ENCODE data around the gene NAP1L1.
A peak's percentile ranks its signal among the peaks of the same experiment; 100 is the strongest.

Gene NAP1L1

GRCh38 chr12:76074701-76075336 lies 9.7 kb downstream of the NAP1L1 start:
- peaks cover 54% of the 10 kb centered on the region for H3K36me3 Mint-ChIP-seq (ENCODE audit: low read depth)
- H3K9me3 Mint-ChIP-seq, result peaks cover 8% of the 10 kb centered on the region
- no peaks in the 10 kb centered on the region for H3K27me3 Mint-ChIP-seq (ENCODE audit: low read depth)
- H3K4me3 Mint-ChIP-seq, result no peak overlapping the region
- DNase-seq (ENCODE audit: low spot score), result no peak
- H3K27ac Mint-ChIP-seq, result peak overlapping the region; percentile 16
- H3K4me1 Mint-ChIP-seq (ENCODE audit: low read depth), result peaks cover 55% of the 10 kb centered on the region

- no peak overlapping the region for H3K4me3 Mint-ChIP-seq
- H3K36me3 Mint-ChIP-seq (ENCODE audit: low read depth), result peaks cover 50% of the 10 kb centered on the region
- no peak overlapping the region for H3K27ac Mint-ChIP-seq
- peaks cover 4% of the 10 kb centered on the region for H3K9me3 Mint-ChIP-seq
- H3K4me1 Mint-ChIP-seq (ENCODE audit: low read depth), result peaks cover 50% of the 10 kb centered on the region
- no peaks in the 10 kb centered on the region for H3K27me3 Mint-ChIP-seq (ENCODE audit: low read depth)
- DNase-seq (ENCODE audit: low spot score), result no peak
These were observed 10.9 kb downstream of the NAP1L1 start for GRCh38 chr12:76073561-76073960.

GRCh38 chr12:76072568-76072967 lies 11.9 kb downstream of the NAP1L1 start:
- peaks cover 54% of the 10 kb centered on the region for H3K36me3 Mint-ChIP-seq (ENCODE audit: low read depth)
- no peaks in the 10 kb centered on the region for H3K27me3 Mint-ChIP-seq (ENCODE audit: low read depth)
- peaks cover 51% of the 10 kb centered on the region for H3K4me1 Mint-ChIP-seq (ENCODE audit: low read depth)
- no peak for DNase-seq (ENCODE audit: low spot score)
- H3K27ac Mint-ChIP-seq, result no peak overlapping the region
- H3K9me3 Mint-ChIP-seq, result peaks cover 4% of the 10 kb centered on the region
- no peak overlapping the region for H3K4me3 Mint-ChIP-seq

- Mint-ChIP-seq H3K9me3 (peaks cover 22% of the 10 kb centered on the region), H3K27ac (no peak overlapping the region), H3K27me3 (ENCODE audit: low read depth) (no peaks in the 10 kb centered on the region), H3K36me3 (ENCODE audit: low read depth) (peaks cover 77% of the 10 kb centered on the region), H3K4me3 (no peak overlapping the region), H3K4me1 (ENCODE audit: low read depth) (peaks cover 28% of the 10 kb centered on the region)
- no peak for DNase-seq (ENCODE audit: low spot score)
These were observed 15.1 kb downstream of the NAP1L1 start for GRCh38 chr12:76069339-76069738.

- Mint-ChIP-seq H3K4me1 (ENCODE audit: low read depth) (peaks cover 20% of the 10 kb centered on the region), H3K27ac (no peak overlapping the region), H3K4me3 (no peak overlapping the region), H3K36me3 (ENCODE audit: low read depth) (peaks cover 87% of the 10 kb centered on the region), H3K27me3 (ENCODE audit: low read depth) (no peaks in the 10 kb centered on the region), H3K9me3 (peaks cover 30% of the 10 kb centered on the region)
- DNase-seq (ENCODE audit: low spot score), result no peak
These were observed 18.6 kb downstream of the NAP1L1 start for GRCh38 chr12:76065917-76066316.

- Mint-ChIP-seq H3K4me3 (no peak overlapping the region), H3K9me3 (peaks cover 30% of the 10 kb centered on the region), H3K36me3 (ENCODE audit: low read depth) (peaks cover 87% of the 10 kb centered on the region), H3K4me1 (ENCODE audit: low read depth) (peaks cover 25% of the 10 kb centered on the region), H3K27me3 (ENCODE audit: low read depth) (no peaks in the 10 kb centered on the region), H3K27ac (no peak overlapping the region)
- no peak for DNase-seq (ENCODE audit: low spot score)
These were observed 19.6 kb downstream of the NAP1L1 start for GRCh38 chr12:76064904-76065303.

GRCh38 chr12:76060111-76060510 lies 24.4 kb downstream of the NAP1L1 start:
- peaks cover 77% of the 10 kb centered on the region for H3K36me3 Mint-ChIP-seq (ENCODE audit: low read depth)
- H3K9me3 Mint-ChIP-seq, result peaks cover 16% of the 10 kb centered on the region
- no peaks in the 10 kb centered on the region for H3K27me3 Mint-ChIP-seq (ENCODE audit: low read depth)
- H3K4me1 Mint-ChIP-seq (ENCODE audit: low read depth), result peaks cover 20% of the 10 kb centered on the region
- peak overlapping the region; percentile 58 for H3K27ac Mint-ChIP-seq
- no peak overlapping the region for H3K4me3 Mint-ChIP-seq
- no peak for DNase-seq (ENCODE audit: low spot score)

- Mint-ChIP-seq H3K9me3 (no peaks in the 10 kb centered on the region), H3K36me3 (ENCODE audit: low read depth) (peaks cover 71% of the 10 kb centered on the region), H3K27ac (no peak overlapping the region), H3K4me1 (ENCODE audit: low read depth) (peaks cover 16% of the 10 kb centered on the region), H3K4me3 (no peak overlapping the region), H3K27me3 (ENCODE audit: low read depth) (no peaks in the 10 kb centered on the region)
- DNase-seq (ENCODE audit: low spot score), result no peak
These were observed 27.2 kb downstream of the NAP1L1 start for GRCh38 chr12:76057326-76057725.

- Mint-ChIP-seq H3K27ac (no peak overlapping the region), H3K36me3 (ENCODE audit: low read depth) (peaks cover 70% of the 10 kb centered on the region), H3K27me3 (ENCODE audit: low read depth) (no peaks in the 10 kb centered on the region)
These were observed 29.1 kb downstream of the NAP1L1 start for GRCh38 chr12:76055393-76055792.

GRCh38 chr12:76049575-76050251 lies 34.8 kb downstream of the NAP1L1 start:
- Mint-ChIP-seq H3K36me3 (ENCODE audit: low read depth) (peaks cover 56% of the 10 kb centered on the region), H3K27me3 (ENCODE audit: low read depth) (no peaks in the 10 kb centered on the region), H3K4me1 (ENCODE audit: low read depth) (no peaks in the 10 kb centered on the region), H3K9me3 (no peaks in the 10 kb centered on the region), H3K4me3 (no peak overlapping the region), H3K27ac (no peak overlapping the region)
- no peak for DNase-seq (ENCODE audit: low spot score)

More at GRCh38 chr12:76055393-76055792, 29.1 kb downstream of the NAP1L1 start:
- DNase-seq (ENCODE audit: low spot score), result no peak
- Mint-ChIP-seq H3K9me3 (no peaks in the 10 kb centered on the region), H3K4me3 (no peak overlapping the region), H3K4me1 (ENCODE audit: low read depth) (peaks cover 9% of the 10 kb centered on the region)

- H3K36me3 Mint-ChIP-seq (ENCODE audit: low read depth), result peaks cover 46% of the 10 kb centered on the region
- H3K4me3 Mint-ChIP-seq, result no peak overlapping the region
- H3K27me3 Mint-ChIP-seq (ENCODE audit: low read depth), result no peaks in the 10 kb centered on the region
- no peaks in the 10 kb centered on the region for H3K4me1 Mint-ChIP-seq (ENCODE audit: low read depth)
- no peak overlapping the region for H3K27ac Mint-ChIP-seq
- no peak for DNase-seq (ENCODE audit: low spot score)
- no peaks in the 10 kb centered on the region for H3K9me3 Mint-ChIP-seq
These were observed 36.7 kb downstream of the NAP1L1 start for GRCh38 chr12:76047742-76048141.

- H3K4me1 Mint-ChIP-seq (ENCODE audit: low read depth), result peaks cover 4% of the 10 kb centered on the region
- H3K27me3 Mint-ChIP-seq (ENCODE audit: low read depth), result no peaks in the 10 kb centered on the region
- DNase-seq (ENCODE audit: low spot score), result no peak
- peaks cover 40% of the 10 kb centered on the region for H3K36me3 Mint-ChIP-seq (ENCODE audit: low read depth)
- no peak overlapping the region for H3K27ac Mint-ChIP-seq
- no peaks in the 10 kb centered on the region for H3K9me3 Mint-ChIP-seq
- no peak overlapping the region for H3K4me3 Mint-ChIP-seq
These were observed 37.4 kb downstream of the NAP1L1 start for GRCh38 chr12:76047060-76047459.

GRCh38 chr12:76043377-76043776 lies 41.1 kb downstream of the NAP1L1 start:
- Mint-ChIP-seq H3K4me3 (no peak overlapping the region), H3K4me1 (ENCODE audit: low read depth) (peaks cover 4% of the 10 kb centered on the region), H3K36me3 (ENCODE audit: low read depth) (peaks cover 19% of the 10 kb centered on the region), H3K27me3 (ENCODE audit: low read depth) (no peaks in the 10 kb centered on the region), H3K27ac (no peak overlapping the region), H3K9me3 (no peaks in the 10 kb centered on the region)
- DNase-seq (ENCODE audit: low spot score), result no peak

- Mint-ChIP-seq H3K4me3 (no peak overlapping the region), H3K4me1 (ENCODE audit: low read depth) (peaks cover 9% of the 10 kb centered on the region), H3K9me3 (no peaks in the 10 kb centered on the region), H3K27me3 (ENCODE audit: low read depth) (no peaks in the 10 kb centered on the region), H3K36me3 (ENCODE audit: low read depth) (peaks cover 14% of the 10 kb centered on the region), H3K27ac (no peak overlapping the region)
- no peak for DNase-seq (ENCODE audit: low spot score)
These were observed 42.3 kb downstream of the NAP1L1 start for GRCh38 chr12:76042147-76042546.

Data from T-helper 2 cell treated with Interferon-gamma antibody and Interleukin-4, amounts not matched to agents 5 μg/mL and 100 μg/mL, for 36 hours (primary cell).